NCI-H146 treated with DMSO at 0.1 percent for 48 hours (cell line): ENCODE data around the gene HTR2B.
A peak's percentile ranks its signal among the peaks of the same experiment; 100 is the strongest.
"Not testable (repeated sequence)": the region's sequence is repeated elsewhere in the genome, so short reads cannot be mapped to it uniquely, and the experiment has no call there.

Experiments
- DNase-seq: peaks from one replicate; lab custom pipeline; 2025; ENCODE audit not compliant: unreplicated experiment; lab: John Stamatoyannopoulos, UW

The HTR2B gene

GRCh38 chr2:231124838-231125568 is at the start of gene HTR2B:
TSS of gene HTR2B (minus strand) at chr2:231125042. CDS start at chr2:231123764, 1,278 bp downstream.
- DNase-seq = no peak

- DNase-seq = no peak
Measured at GRCh38 chr2:231174211-231174651, 49.4 kb upstream of the HTR2B start.

- DNase-seq = no peak
Measured at GRCh38 chr2:231172025-231172424, 47.2 kb upstream of the HTR2B start.

GRCh38 chr2:231170055-231170454 is 45.2 kb upstream of the HTR2B start:
- no peak for DNase-seq

GRCh38 chr2:231169488-231169887 is 44.6 kb upstream of the HTR2B start:
- DNase-seq = no peak

- DNase-seq = no peak
Measured at GRCh38 chr2:231168460-231169139, 43.8 kb upstream of the HTR2B start.

- DNase-seq = no peak
Measured at GRCh38 chr2:231167745-231168459, 43.1 kb upstream of the HTR2B start.

- DNase-seq = no peak
Measured at GRCh38 chr2:231163414-231164095, 38.7 kb upstream of the HTR2B start.

- no peak for DNase-seq
Measured at GRCh38 chr2:231163011-231163410, 38.2 kb upstream of the HTR2B start.

GRCh38 chr2:231161877-231162329 is 37.1 kb upstream of the HTR2B start:
- DNase-seq = no peak

- no peak for DNase-seq
Measured at GRCh38 chr2:231161252-231161839, 36.5 kb upstream of the HTR2B start.

- DNase-seq = no peak
Measured at GRCh38 chr2:231160701-231161100, 35.9 kb upstream of the HTR2B start.

- no peak for DNase-seq
Measured at GRCh38 chr2:231159306-231159705, 34.5 kb upstream of the HTR2B start.

GRCh38 chr2:231152800-231153557 is 28.1 kb upstream of the HTR2B start:
- DNase-seq = no peak

GRCh38 chr2:231146665-231147064 is 21.8 kb upstream of the HTR2B start:
- no peak for DNase-seq

- DNase-seq = no peak
Measured at GRCh38 chr2:231144896-231145295, 20.1 kb upstream of the HTR2B start.

- not testable (repeated sequence) for DNase-seq
Measured at GRCh38 chr2:231140808-231141207, 16.0 kb upstream of the HTR2B start.

GRCh38 chr2:231139796-231140195 is 15.0 kb upstream of the HTR2B start:
- DNase-seq = no peak

- peak; percentile 48 for DNase-seq
Measured at GRCh38 chr2:231138699-231139098, 13.9 kb upstream of the HTR2B start.
